CD4-positive, alpha-beta T cell treated with Interleukin-21 for 1 hour (primary cell): Measurements from ENCODE around the gene SETMAR.
"Not testable (repeated sequence)": the region's sequence is repeated elsewhere in the genome, so short reads cannot be mapped to it uniquely, and the experiment has no call there.

Experiments used
- DNase-seq: peaks from one replicate; pipeline ENCODE4 v3.0.0-alpha.2; 2020

The SETMAR gene

GRCh38 chr3:4314688-4315087 is 11.5 kb downstream of the SETMAR start:
- DNase-seq, result no peak

- DNase-seq, result no peak
Measured at GRCh38 chr3:4320096-4320911, 17.1 kb downstream of the SETMAR start.

- no peak for DNase-seq
Measured at GRCh38 chr3:4321732-4322131, 18.6 kb downstream of the SETMAR start.

- DNase-seq, result no peak
Measured at GRCh38 chr3:4322635-4323034, 19.5 kb downstream of the SETMAR start.

- no peak for DNase-seq
Measured at GRCh38 chr3:4323246-4324027, 20.3 kb downstream of the SETMAR start.

- no peak for DNase-seq
Measured at GRCh38 chr3:4326868-4327267, 23.7 kb downstream of the SETMAR start.

GRCh38 chr3:4329806-4330205 is 26.6 kb downstream of the SETMAR start:
- DNase-seq, result not testable (repeated sequence)

GRCh38 chr3:4332111-4332510 is 28.9 kb downstream of the SETMAR start:
- DNase-seq, result no peak

- DNase-seq, result no peak
Measured at GRCh38 chr3:4332574-4332973, 29.4 kb downstream of the SETMAR start.

- no peak for DNase-seq
Measured at GRCh38 chr3:4332991-4333390, 29.8 kb downstream of the SETMAR start.

- no peak for DNase-seq
Measured at GRCh38 chr3:4334548-4334947, 31.4 kb downstream of the SETMAR start.

- no peak for DNase-seq
Measured at GRCh38 chr3:4335840-4336562, 32.8 kb downstream of the SETMAR start.

GRCh38 chr3:4336850-4337546 is 33.8 kb downstream of the SETMAR start:
- DNase-seq, result no peak

- no peak for DNase-seq
Measured at GRCh38 chr3:4338751-4339150, 35.6 kb downstream of the SETMAR start.

GRCh38 chr3:4340077-4340410 is 36.9 kb downstream of the SETMAR start:
- no peak for DNase-seq

GRCh38 chr3:4340411-4341335 is 37.5 kb downstream of the SETMAR start:
- no peak for DNase-seq

- no peak for DNase-seq
Measured at GRCh38 chr3:4341336-4341675, 38.1 kb downstream of the SETMAR start.

GRCh38 chr3:4343258-4343657 is 40.1 kb downstream of the SETMAR start:
- no peak for DNase-seq

GRCh38 chr3:4350789-4351163 is 47.6 kb downstream of the SETMAR start:
- peak; percentile 66 for DNase-seq

- DNase-seq, result no peak
Measured at GRCh38 chr3:4351164-4351855, 48.1 kb downstream of the SETMAR start.

- DNase-seq, result no peak
Measured at GRCh38 chr3:4351872-4352271, 48.7 kb downstream of the SETMAR start.
